ENCODE results near the gene CALY. TPM values are rescaled to one million over a fixed set of nuclear protein-coding genes. Genes with fewer than 3 reads are reported as not detected.

CALY gene
- total and polyA plus RNA-seq, 12 donors: 0.55 to 30.7 (median 12.4) TPM; not detected in 4

- H3K27me3 ChIP-seq: peaks cover 18% of the 10 kb centered on the region
- intact Hi-C loops (cut with DNase I): no loop called here
- no peaks in the 10 kb centered on the region for H3K9me3 ChIP-seq (replicated peaks in 1 of 3)
- WGBS, 4 donors: 59 to 64% (median 62%) methylated on average over 5 of the region's 5 CpGs
- no peaks in the 10 kb centered on the region for H3K36me3 ChIP-seq (replicated peaks in 1 of 2)
- no peak overlapping the region for H3K27ac ChIP-seq
- no peak for TF ChIP-seq CTCF (IDR thresholded peaks at IDR 0.05)
- H3K4me1 ChIP-seq (replicated peaks in 1 of 2): no peaks in the 10 kb centered on the region
- no peak overlapping the region for H3K4me3 ChIP-seq
- no peak for DNase-seq
Measured at GRCh38 chr10:133344236-133344635, 7.5 kb upstream of the CALY start.

DNA sequence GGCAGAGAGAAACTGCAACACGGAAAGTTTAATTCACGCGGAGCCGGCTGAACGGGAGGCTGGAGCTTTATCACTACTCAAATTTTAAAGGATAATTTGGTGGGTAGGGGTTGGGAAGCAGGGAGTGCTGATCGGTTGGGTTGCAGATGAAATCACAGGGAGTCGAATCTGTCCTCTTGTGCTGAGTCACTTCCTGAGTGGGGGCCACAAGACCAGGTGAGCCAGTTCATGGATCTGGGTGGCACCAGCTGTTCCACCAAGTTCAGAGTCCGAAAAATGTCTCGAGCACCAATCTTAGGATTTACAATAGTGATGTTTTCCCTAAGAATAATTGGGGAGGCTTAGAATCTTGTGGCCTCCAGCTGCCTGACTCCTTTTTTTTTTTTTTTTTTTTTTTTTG, 6.9 kb upstream of the CALY start:
- intact Hi-C loops (cut with DNase I): no loop called here
- no peak overlapping the region for H3K4me3 ChIP-seq
- no peak for DNase-seq
- H3K9me3 ChIP-seq (replicated peaks in 1 of 3): no peaks in the 10 kb centered on the region
- H3K27me3 ChIP-seq: peaks cover 18% of the 10 kb centered on the region
- no peaks in the 10 kb centered on the region for H3K36me3 ChIP-seq (replicated peaks in 1 of 2)
- TF ChIP-seq CTCF (IDR thresholded peaks at IDR 0.05): no peak
- no peak for TF ChIP-seq POLR2A (IDR thresholded peaks at IDR 0.05)
- H3K27ac ChIP-seq: no peak overlapping the region
- H3K4me1 ChIP-seq (replicated peaks in 1 of 2): no peaks in the 10 kb centered on the region
- 56 to 67% (median 61%) methylated on average over 9 of the region's 9 CpGs for WGBS, 4 donors

- WGBS, 4 donors: 67 to 74% (median 71%) methylated on average over 5 to 8 of the region's 8 CpGs
- no peak overlapping the region for H3K27ac ChIP-seq
- TF ChIP-seq CTCF (IDR thresholded peaks at IDR 0.05): no peak
- no peak for TF ChIP-seq POLR2A (IDR thresholded peaks at IDR 0.05)
- no peak for DNase-seq
- H3K9me3 ChIP-seq (replicated peaks in 1 of 3): no peaks in the 10 kb centered on the region
- intact Hi-C loops (cut with DNase I): no loop called here
- H3K4me3 ChIP-seq: no peak overlapping the region
- H3K36me3 ChIP-seq (replicated peaks in 1 of 2): no peaks in the 10 kb centered on the region
- H3K27me3 ChIP-seq: peaks cover 17% of the 10 kb centered on the region
- H3K4me1 ChIP-seq (replicated peaks in 1 of 2): no peaks in the 10 kb centered on the region
Measured at GRCh38 chr10:133342942-133343341, 6.2 kb upstream of the CALY start.

- Histone ChIP-seq H3K4me3 (no peak overlapping the region), H3K27me3 (peaks cover 7% of the 10 kb centered on the region), H3K4me1 (replicated peaks in 1 of 2) (no peaks in the 10 kb centered on the region), H3K27ac (no peak overlapping the region), H3K36me3 (replicated peaks in 1 of 2) (no peaks in the 10 kb centered on the region), H3K9me3 (replicated peaks in 1 of 3) (no peaks in the 10 kb centered on the region)
- no peak for DNase-seq
- intact Hi-C loops (cut with DNase I): no loop called here
- WGBS, 4 donors: 85 to 90% (median 86%) methylated on average over 4 of the region's 4 CpGs
- TF ChIP-seq POLR2A (IDR thresholded peaks at IDR 0.05): no peak
Measured at GRCh38 chr10:133341983-133342382, 5.3 kb upstream of the CALY start.

GRCh38 chr10:133339708-133340380, 3.1 kb upstream of the CALY start:
- Histone ChIP-seq H3K27me3 (peaks cover 25% of the 10 kb centered on the region), H3K36me3 (replicated peaks in 1 of 2) (no peaks in the 10 kb centered on the region), H3K9me3 (replicated peaks in 1 of 3) (no peaks in the 10 kb centered on the region), H3K4me3 (no peak overlapping the region), H3K27ac (no peak overlapping the region), H3K4me1 (replicated peaks in 1 of 2) (peaks cover 8 to 11% of the 10 kb centered on the region in 2 donors)
- TF ChIP-seq CTCF (IDR thresholded peaks at IDR 0.05): no peak
- no peak for TF ChIP-seq POLR2A (IDR thresholded peaks at IDR 0.05)
- DNase-seq: no peak
- intact Hi-C loops (cut with DNase I): no loop called here
- WGBS, 4 donors: 81 to 94% (median 89%) methylated on average over 8 to 13 of the region's 13 CpGs
